SU-DHL-6 (cell line): ENCODE data around the gene STIL.
"Not testable (repeated sequence)": the region's sequence is repeated elsewhere in the genome, so short reads cannot be mapped to it uniquely, and the experiment has no call there.

Source experiments
- H2AFZ ChIP-seq: fragments of 200-600 bp; sonication (generic); 2 replicates; pipeline ENCODE4 v1.6.1; 2014; ENCODE audit warnings: low read depth, mild to moderate bottlenecking, moderate library complexity, mixed read lengths, antibody characterized with exemption, low read length; ENCODE audit not compliant: severe bottlenecking
- H3F3A ChIP-seq: fragments of 200-600 bp; shearing (Covaris generic); 2 replicates; pipeline ENCODE4 v1.6.0; 2016; ENCODE audit warnings: antibody characterized with exemption, mild to moderate bottlenecking; ENCODE audit not compliant: insufficient read depth
- H3K27ac ChIP-seq: fragments of 200-600 bp; sonication (generic); 2 replicates; pipeline ENCODE4 v1.5.1; 2016; ENCODE audit warnings: low read depth, mild to moderate bottlenecking, low read length, moderate library complexity, mixed read lengths
- H3K27me3 ChIP-seq: fragments of 200-600 bp; sonication (generic), shearing (Covaris generic); 2 replicates; pipeline ENCODE4 v1.6.0; 2014; ENCODE audit warnings: mild to moderate bottlenecking, low read length
- H3K36me3 ChIP-seq: fragments of 200-600 bp; sonication (generic); 2 replicates; pipeline ENCODE4 v1.6.1; 2014; ENCODE audit warnings: mild to moderate bottlenecking, low read length, mixed read lengths
- H3K4me2 ChIP-seq: fragments of 300-600, 200-600 bp; shearing (Covaris generic), sonication (generic); 2 replicates; pipeline ENCODE4 v1.6.0; 2014; ENCODE audit warnings: low read length, low read depth, mild to moderate bottlenecking; ENCODE audit not compliant: poor library complexity, severe bottlenecking
- H3K4me3 ChIP-seq: fragments of 200-600 bp; sonication (generic); 2 replicates; pipeline ENCODE4 v1.5.1; 2014; ENCODE audit warnings: antibody characterized with exemption, low read length, mild to moderate bottlenecking, mixed read lengths; ENCODE audit not compliant: insufficient read depth, poor library complexity, severe bottlenecking
- H3K79me2 ChIP-seq: fragments of 200-600 bp; sonication (generic); 2 replicates; pipeline ENCODE4 v1.6.1; 2014; ENCODE audit warnings: mild to moderate bottlenecking, low read length, moderate library complexity; ENCODE audit not compliant: insufficient read depth
- H3K9ac ChIP-seq: fragments of 200-600 bp; sonication (generic); 2 replicates; pipeline ENCODE4 v1.7.0; 2014; ENCODE audit warnings: mild to moderate bottlenecking, low read length
- H3K9me2 ChIP-seq: fragments of 200-600 bp; sonication (generic); replicated peaks from 2 replicates; pipeline ENCODE4 v1.6.1; 2014; ENCODE audit warnings: low read length; ENCODE audit not compliant: insufficient read depth
- H3K9me3 ChIP-seq: fragments of 200-600 bp; sonication (generic); 2 replicates; pipeline ENCODE4 v1.6.1; 2014; ENCODE audit warnings: low read length, mixed read lengths; ENCODE audit not compliant: insufficient read depth
- H4K20me1 ChIP-seq: fragments of 200-600 bp; sonication (generic); 2 replicates; pipeline ENCODE4 v1.6.1; 2014; ENCODE audit warnings: low read depth, mild to moderate bottlenecking, antibody characterized with exemption, low read length, moderate library complexity, mixed read lengths
- CTCF ChIP-seq: fragments of 200-600 bp; sonication (generic); IDR thresholded peaks from one replicate; pipeline ENCODE4 v1.5.1; 2017; ENCODE audit warnings: antibody characterized with exemption, mild to moderate bottlenecking, low read length, moderate library complexity; ENCODE audit not compliant: insufficient read depth, poor library complexity, severe bottlenecking
- EZH2phosphoT487 ChIP-seq: fragments of 200-600 bp; sonication (generic), shearing (Covaris generic); conservative IDR thresholded peaks from 2 replicates; pipeline ENCODE4 v1.6.1; 2018; ENCODE audit warnings: mild to moderate bottlenecking, antibody characterized with exemption, low read length, moderate library complexity, mixed read lengths

STIL gene

DNA sequence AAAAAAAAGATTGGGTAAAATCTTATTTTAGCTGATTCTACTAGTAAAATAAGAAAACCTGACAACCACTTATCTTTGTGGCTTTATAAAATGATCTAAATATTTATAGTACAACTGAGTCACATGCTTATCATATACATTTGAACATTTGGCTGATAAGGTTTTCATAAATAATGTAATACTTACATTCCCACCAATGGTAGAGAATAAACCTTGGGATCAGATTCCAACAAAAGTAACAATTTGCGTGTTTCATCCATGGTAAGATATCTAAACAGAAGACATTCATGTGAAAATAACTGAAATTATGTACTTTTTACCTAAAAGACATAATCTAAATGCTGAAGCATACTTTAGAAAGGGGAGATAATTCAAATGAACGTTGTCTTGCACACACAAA lies 18.4 kb downstream of the STIL start:
- no peak overlapping the region for H3K9ac ChIP-seq
- no peak for TF ChIP-seq EZH2phosphoT487
- no peak for TF ChIP-seq CTCF
- no peaks in the 10 kb centered on the region for H4K20me1 ChIP-seq
- H3K27ac ChIP-seq: no peak overlapping the region
- H3K27me3 ChIP-seq: no peaks in the 10 kb centered on the region
- no peak overlapping the region for H2AFZ ChIP-seq
- H3K79me2 ChIP-seq: no peaks in the 10 kb centered on the region
- no peaks in the 10 kb centered on the region for H3K9me3 ChIP-seq
- no peak overlapping the region for H3K4me2 ChIP-seq
- peaks cover 48% of the 10 kb centered on the region for H3K36me3 ChIP-seq
- no peaks in the 10 kb centered on the region for H3F3A ChIP-seq
- no peak overlapping the region for H3K4me3 ChIP-seq
- H3K9me2 ChIP-seq: no peaks in the 10 kb centered on the region

- not testable (repeated sequence) for H2AFZ ChIP-seq, H4K20me1 ChIP-seq, H3K27me3 ChIP-seq, H3K9me2 ChIP-seq, H3K4me2 ChIP-seq, H3K79me2 ChIP-seq, H3K4me3 ChIP-seq, H3K27ac ChIP-seq, H3K9me3 ChIP-seq, H3K9ac ChIP-seq, H3F3A ChIP-seq
- H3K36me3 ChIP-seq: peaks cover 47% of the 10 kb centered on the region
Measured at GRCh38 chr1:47294863-47295262, 19.1 kb downstream of the STIL start.

DNA sequence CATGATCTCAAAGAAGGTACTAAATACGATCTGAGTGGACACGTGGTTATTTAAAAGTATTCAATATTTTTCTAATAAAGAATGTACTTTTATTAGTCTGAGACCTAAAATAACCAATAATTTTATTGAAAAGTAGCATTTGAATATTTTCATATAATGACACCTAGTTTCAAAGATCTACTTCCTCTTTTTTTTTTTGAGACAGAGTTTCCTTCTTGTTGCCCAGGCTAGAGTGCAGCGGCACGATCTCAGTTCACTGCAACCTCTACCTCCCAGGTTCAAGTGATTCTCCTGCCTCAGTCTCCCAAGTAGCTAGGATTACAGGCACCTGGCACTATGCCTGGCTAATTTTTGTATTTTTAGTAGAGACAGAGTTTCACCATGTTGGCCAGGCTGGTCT lies 25.8 kb downstream of the STIL start:
- not testable (repeated sequence) for H2AFZ ChIP-seq, H3K9me3 ChIP-seq, H3K9ac ChIP-seq, H3K79me2 ChIP-seq, H4K20me1 ChIP-seq, H3K27me3 ChIP-seq, H3K27ac ChIP-seq, H3K4me3 ChIP-seq, H3F3A ChIP-seq, H3K9me2 ChIP-seq, H3K4me2 ChIP-seq
- H3K36me3 ChIP-seq: peaks cover 33% of the 10 kb centered on the region

DNA sequence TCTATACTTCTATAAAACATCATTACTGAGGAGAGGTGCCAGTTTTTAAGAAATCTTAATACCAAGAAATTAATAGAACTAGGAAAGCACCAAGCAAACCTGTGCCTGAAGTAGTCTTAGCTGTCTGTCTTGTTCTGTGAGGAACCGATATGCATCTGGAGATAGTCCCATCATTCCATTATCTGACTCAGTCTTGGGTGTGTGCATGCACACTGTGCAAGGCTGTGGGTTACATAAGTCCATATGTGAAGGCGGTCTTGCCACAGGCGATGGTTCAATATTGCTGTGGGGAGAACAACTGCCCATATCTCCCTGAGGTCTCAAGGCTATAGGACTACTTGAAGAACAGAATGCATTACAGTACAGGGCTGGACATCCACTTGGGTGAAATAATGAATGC lies 33.8 kb downstream of the STIL start:
- no peak overlapping the region for H3K4me3 ChIP-seq
- H3K9ac ChIP-seq: no peak overlapping the region
- peaks cover 36% of the 10 kb centered on the region for H3K79me2 ChIP-seq
- TF ChIP-seq CTCF (no peak), EZH2phosphoT487 (no peak)
- no peaks in the 10 kb centered on the region for H3K9me3 ChIP-seq
- H3K4me2 ChIP-seq: no peak overlapping the region
- peaks cover 51% of the 10 kb centered on the region for H3K36me3 ChIP-seq
- H3K27ac ChIP-seq: no peak overlapping the region
- no peak overlapping the region for H2AFZ ChIP-seq
- no peaks in the 10 kb centered on the region; the same call in 1 of the 2 replicates for H3F3A ChIP-seq
- no peaks in the 10 kb centered on the region for H3K27me3 ChIP-seq
- H3K9me2 ChIP-seq: no peaks in the 10 kb centered on the region
- peaks cover 13% of the 10 kb centered on the region for H4K20me1 ChIP-seq
